ENCODE measurements around the gene ESPNL. TPM values are rescaled to one million over a fixed set of nuclear protein-coding genes. Genes with fewer than 3 reads are reported as not detected.

ESPNL gene
- total and polyA plus RNA-seq, 9 of the 15 experiments (the other 6 are each of a cell fraction or from before 2014, with no cell fraction given) = 0.03 to 0.09 (median 0.05) TPM; not detected in 3

GRCh38 chr2:238180554-238180953 lies 80.4 kb downstream of the ESPNL start:
- POLR2A ChIA-PET = interaction anchor here (1.0 kb wide), 1 partner anchor 13 kb away, joined by 3 read pairs; no protein-coding TSS in a partner anchor
- no peaks in the 10 kb centered on the region; the same call in 2 of the 3 replicates for H3K79me2 ChIP-seq (ENCODE audit: control insufficient read depth, insufficient read depth, low read length)
- no peaks in the 10 kb centered on the region for H3K4me1 ChIP-seq (replicated peaks in 1 of 2; ENCODE audit: control insufficient read depth in 2 of 2, insufficient read depth in 2 of 2, low read length in 2 of 2)
- no peaks in the 10 kb centered on the region for H3K9me3 ChIP-seq (replicated peaks; ENCODE audit: control insufficient read depth, insufficient read depth, low read depth, low read length)
- H3K27me3 ChIP-seq (ENCODE audit: control insufficient read depth in 2 of 2, insufficient read depth in 2 of 2, low read length in 2 of 2) = no peaks in the 10 kb centered on the region
- 93% methylated on average over 5 of the region's 5 CpGs for WGBS (ENCODE audit: insufficient coverage, low coverage, missing lambda C conversion rate)
- in situ Hi-C loops (cut with MboI) (no loop called here), intact Hi-C loops (cut with micrococcal nuclease) (no loop called here)
- no TSS peak for BruUV-seq (replicated peaks)
- H3K4me3 ChIP-seq = no peak overlapping the region
- no peak overlapping the region for H2AFZ ChIP-seq (ENCODE audit: low read depth, low read length)
- H3K4me2 ChIP-seq (ENCODE audit: insufficient read depth, low read length) = no peak overlapping the region
- CTCF ChIA-PET (ENCODE audit: low intra/inter-chr PET ratio) = no interaction called here
- H3K27ac ChIP-seq (ENCODE audit: extremely low read depth, low read depth, low read length) = no peak overlapping the region
- H3K36me3 ChIP-seq (ENCODE audit: control insufficient read depth, insufficient read depth, low read length) = peaks cover 87% of the 10 kb centered on the region
- no peak overlapping the region for H3K9ac ChIP-seq (ENCODE audit: insufficient read depth in 1 of 2, low read depth in 2 of 2, low read length in 2 of 2)
- H4K20me1 ChIP-seq (replicated peaks; ENCODE audit: control insufficient read depth, insufficient read depth, low read length) = no peaks in the 10 kb centered on the region
- FAIRE-seq (no peak), DNase-seq (ENCODE audit: extremely low read depth in 1 of 4, low spot score in 3 of 4) (no peak), ATAC-seq (no peak)
- TF ChIP-seq KDM4B (IDR thresholded peaks at IDR 0.05; ENCODE audit: borderline replicate concordance in 2 of 2, low read depth in 1 of 2) (no peak), NR2C1 (IDR thresholded peaks at IDR 0.05) (no peak), NR2C1 (tag; IDR thresholded peaks at IDR 0.05) (no peak), C11orf30 (IDR thresholded peaks at IDR 0.05; ENCODE audit: low read depth) (no peak), MAX (CRISPR knock-in tag; IDR thresholded peaks at IDR 0.05) (no peak), RAD21 (CRISPR knock-in tag; conservative IDR thresholded peaks at IDR 0.05 in 1 of 2, IDR thresholded peaks at IDR 0.05 in 1 of 2) (no peak), TFAP4 (CRISPR knock-in tag; IDR thresholded peaks at IDR 0.05; ENCODE audit: borderline replicate concordance) (no peak), CREB1 (IDR thresholded peaks at IDR 0.05) (no peak), CREB1 (CRISPR knock-in tag; IDR thresholded peaks at IDR 0.05) (no peak), CREB5 (CRISPR knock-in tag; IDR thresholded peaks at IDR 0.05) (no peak), ZNF146 (CRISPR knock-in tag; IDR thresholded peaks at IDR 0.05; ENCODE audit: unreplicated experiment) (no peak), DMBX1 (CRISPR knock-in tag; IDR thresholded peaks at IDR 0.05; ENCODE audit: borderline replicate concordance) (no peak), HINFP (tag; conservative IDR thresholded peaks at IDR 0.05; ENCODE audit: low read depth) (no peak), POLR2AphosphoS2 (IDR thresholded peaks at IDR 0.05; ENCODE audit: low read length) (no peak), ZBED1 (IDR thresholded peaks at IDR 0.05) (no peak), DNMT1 (IDR thresholded peaks at IDR 0.05) (no peak), SIRT6 (IDR thresholded peaks at IDR 0.05; ENCODE audit: low read depth, low read length) (no peak), MTA3 (IDR thresholded peaks at IDR 0.05; ENCODE audit: borderline replicate concordance) (no peak), RB1 (IDR thresholded peaks at IDR 0.05; ENCODE audit: low read depth) (no peak), NFXL1 (CRISPR knock-in tag; IDR thresholded peaks at IDR 0.05) (no peak), IRF2 (CRISPR knock-in tag; IDR thresholded peaks at IDR 0.05) (no peak), DDX20 (tag; IDR thresholded peaks at IDR 0.05; ENCODE audit: low read depth) (no peak)
- no peaks in the 10 kb centered on the region for H3K9me1 ChIP-seq (ENCODE audit: control insufficient read depth, insufficient read depth, low read length)
